ENCODE results near the gene DCAF8.

DCAF8 gene

DNA sequence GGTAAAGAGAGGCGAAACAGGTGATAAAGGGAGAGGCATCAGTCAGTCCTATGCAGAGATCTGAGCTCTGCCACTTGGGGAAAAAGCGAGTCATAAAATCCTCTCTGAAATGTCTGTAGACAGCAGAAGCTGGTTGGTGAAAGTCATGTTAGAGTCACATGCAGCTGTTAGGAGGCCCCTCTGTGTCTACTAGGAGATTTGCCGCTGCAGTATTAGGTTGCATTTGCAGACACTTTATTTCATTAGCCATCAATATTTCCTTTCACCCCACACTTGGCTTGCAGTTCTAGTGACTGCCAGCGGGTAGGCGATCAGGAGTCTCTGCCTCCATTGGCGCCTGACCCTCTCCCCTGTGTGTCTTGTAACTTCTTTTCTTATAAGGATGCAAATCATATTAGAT lies 94.8 kb downstream of the DCAF8 start:
- DNase-seq: no peak

DNA sequence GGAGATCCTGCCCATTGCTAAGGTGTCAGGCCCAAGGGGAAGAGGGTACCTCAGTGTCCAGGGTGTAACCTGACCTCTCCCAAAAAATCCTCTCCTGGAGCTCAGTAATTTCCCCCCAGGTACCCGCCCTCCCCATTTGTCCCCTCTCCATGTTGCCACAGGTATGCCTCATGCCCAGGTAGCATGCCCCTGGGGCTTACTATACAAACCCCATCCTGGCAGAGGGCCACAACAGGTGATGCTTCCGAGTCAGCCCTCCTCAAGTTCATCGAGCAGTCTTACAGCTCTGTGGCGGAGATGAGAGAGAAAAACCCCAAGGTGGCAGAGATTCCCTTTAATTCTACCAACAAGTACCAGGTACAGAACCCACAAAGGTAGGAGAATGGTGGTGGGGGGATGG lies 95.3 kb downstream of the DCAF8 start:
- DNase-seq: no peak

GRCh38 chr1:160166166-160166868 lies 96.0 kb downstream of the DCAF8 start:
- no peak for DNase-seq

Measured in SW 1271 (cell line).